Head of caudate nucleus (tissue), 42 donors: ENCODE measurements around the gene AXIN2.
"Not testable (repeated sequence)": the region's sequence is repeated elsewhere in the genome, so short reads cannot be mapped to it uniquely, and the experiment has no call there.

Experiments used
- DNase-seq, 42 donors: peaks; one replicate each; pipeline versions ENCODE4 v3.0.0 to v3.0.0-alpha.2; 2020 to 2021; ENCODE audit warnings: mixed read lengths in 7 of 42
- intact Hi-C: fragments of 100-400 bp; cut with DNase I; formaldehyde crosslinking; loops from one replicate; pipeline ENCODE4 v1.15.0; 2022

Gene AXIN2

DNA sequence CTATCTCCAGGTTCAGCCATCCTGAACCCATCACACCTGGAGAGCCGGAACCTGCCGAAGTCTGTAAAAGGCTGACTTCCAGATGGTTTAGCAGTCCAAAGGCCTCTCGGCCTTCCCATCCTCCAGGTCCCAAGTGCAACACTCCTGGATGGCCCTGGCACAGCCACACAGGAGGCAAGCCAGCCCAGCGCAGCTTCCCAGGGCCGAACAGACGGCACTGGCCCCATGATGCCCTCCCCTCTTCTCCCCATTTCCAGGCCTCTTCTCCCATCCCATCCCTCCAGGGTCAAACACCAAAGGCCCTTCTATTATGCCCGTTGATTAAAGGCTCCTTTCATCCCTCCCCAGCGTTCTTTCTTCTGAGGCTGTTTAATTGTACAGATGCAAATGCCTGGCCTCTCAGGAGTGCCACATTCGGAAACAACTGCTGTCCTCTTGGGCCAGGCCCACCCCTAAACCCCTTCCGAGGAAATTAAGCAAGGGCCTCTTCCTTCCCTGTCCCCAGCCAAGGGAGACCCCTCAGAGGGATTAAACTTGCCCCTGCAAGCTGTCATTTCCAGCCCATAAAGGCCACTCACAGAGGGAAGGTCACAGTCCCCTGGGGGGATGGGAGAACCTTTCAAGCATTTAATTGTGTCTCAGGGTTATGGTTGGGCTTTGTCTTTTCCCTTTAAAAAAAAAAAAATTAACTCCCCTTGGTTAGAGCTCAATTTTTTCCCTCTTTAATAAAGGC is 30.8 kb downstream of the AXIN2 start:
- intact Hi-C loops: no loop called here
- DNase-seq: peak in 3 of 42 donors; percentile 29 to 36 (median 30)

DNA sequence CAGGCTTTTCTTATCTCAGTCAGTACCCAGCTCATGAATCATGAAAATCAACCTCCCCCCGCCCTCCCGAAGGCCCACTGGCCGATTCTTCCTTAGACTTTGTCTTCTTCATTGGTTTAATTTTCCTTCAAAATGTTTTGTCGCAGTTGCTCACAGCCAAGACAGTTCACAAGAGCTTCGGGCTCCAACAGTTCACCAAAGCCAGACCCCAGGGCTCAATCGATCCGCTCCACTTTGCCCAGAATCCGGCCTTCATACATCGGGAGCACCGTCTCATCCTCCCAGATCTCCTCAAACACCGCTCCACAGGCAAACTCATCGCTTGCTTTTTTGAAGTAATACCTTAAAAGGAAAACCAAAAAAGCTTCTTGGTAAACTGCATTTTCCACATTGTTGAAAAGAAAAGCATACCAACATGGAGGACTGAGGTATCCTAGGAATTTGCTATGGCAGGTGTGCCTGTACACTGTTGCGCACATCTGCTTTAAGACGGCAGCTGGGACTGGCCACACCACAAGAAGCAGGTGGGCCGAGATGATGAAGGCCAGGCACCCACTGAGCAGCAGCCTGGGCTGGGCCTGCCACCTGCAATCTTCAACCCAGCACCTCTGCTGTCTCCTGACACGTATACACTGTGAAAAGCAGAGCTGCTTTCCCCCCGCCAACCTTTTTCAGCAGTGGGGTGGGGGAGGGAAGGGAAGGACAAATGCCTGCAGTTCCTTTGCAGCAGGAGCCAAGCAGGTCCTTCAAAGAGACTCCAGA is 31.5 kb downstream of the AXIN2 start:
- intact Hi-C loops: no loop called here
- DNase-seq: peak in 3 of 42 donors; percentile 0 to 27 (median 19)

DNA sequence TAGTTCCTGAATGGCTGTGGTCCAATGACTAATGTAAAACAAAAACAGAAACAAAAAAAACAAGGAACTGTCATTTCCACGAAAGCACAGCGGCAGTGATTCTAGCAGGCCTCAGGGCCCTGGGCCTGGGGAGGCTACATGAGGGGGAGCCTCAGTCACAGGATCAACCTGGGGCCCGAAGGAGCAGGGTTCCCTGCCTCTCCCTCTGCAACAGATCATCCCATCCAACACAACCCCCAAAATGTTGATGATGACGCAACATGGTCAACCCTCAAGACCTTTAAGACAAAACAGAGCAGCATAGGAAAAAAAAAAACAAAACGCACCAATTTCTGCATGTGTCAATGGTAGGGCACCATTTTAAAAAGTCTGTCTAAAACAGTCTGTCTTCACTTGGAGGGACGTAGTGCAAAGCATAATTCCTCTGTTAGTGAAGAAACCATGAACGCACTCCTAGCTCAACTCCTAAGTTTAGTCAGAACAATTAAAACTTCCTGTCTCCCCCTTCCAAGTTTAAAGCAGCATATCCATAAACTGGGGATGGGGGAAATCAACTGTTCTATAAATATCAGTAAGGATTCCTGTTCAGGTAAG is 32.3 kb downstream of the AXIN2 start:
- peak in 2 of 42 donors; percentile 10 to 18 for DNase-seq
- intact Hi-C loops: no loop called here

DNA sequence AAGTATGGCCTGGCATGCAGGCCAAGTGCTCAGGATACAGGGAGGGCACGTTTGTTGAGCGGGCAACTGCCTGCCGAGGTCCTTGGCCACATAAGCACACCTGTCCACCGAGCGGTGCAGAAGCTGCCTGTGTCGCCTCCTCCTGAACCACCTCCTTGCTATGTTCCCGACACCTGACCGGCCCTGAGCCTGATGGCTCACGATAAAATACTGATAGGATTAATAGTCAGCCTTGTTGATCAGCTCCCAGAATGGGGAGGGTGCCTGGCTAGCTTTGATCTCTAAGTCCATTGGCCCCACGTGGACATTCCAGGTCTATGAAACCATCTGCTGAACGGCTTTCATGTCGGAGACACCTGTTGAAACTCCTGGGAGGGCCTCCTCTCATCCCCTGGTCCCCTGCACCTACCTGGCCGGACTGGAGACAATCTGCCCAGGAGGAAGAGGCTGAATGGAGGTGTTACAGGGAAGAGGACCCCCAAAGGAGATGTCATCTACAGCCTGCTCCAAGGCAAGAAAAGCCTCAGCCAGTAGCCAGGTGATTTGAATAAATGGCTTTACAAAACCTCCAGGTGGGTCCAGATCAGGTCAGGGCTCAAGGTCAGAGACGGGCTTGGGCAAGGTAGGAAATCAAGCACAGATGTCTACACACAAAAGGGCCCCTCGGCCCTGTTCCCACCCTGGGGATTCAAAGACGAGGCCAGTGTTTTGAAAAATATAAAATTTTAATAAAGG is 33.4 kb downstream of the AXIN2 start:
- intact Hi-C loops: no loop called here
- peak in 3 of 42 donors; percentile 6 to 28 (median 26) for DNase-seq

DNA sequence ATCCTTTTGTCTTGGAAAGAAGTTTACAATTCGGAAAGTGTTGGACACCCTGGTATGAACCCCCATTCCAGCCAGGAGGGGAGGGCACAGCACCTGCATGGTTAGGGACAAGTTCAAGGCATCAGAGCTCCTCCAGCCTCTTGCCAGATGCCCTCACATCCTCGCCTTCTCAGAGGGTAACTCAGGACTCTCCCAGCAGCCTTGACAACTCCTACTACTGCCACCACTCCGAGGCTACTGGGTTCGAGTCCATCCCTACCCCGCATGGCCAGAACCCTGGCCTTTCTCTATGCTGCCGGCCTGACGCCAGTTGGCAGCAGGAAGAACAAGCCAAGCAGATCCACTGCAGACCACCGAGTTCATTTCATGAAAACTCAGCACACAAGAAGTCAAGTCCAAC is 34.1 kb downstream of the AXIN2 start:
- DNase-seq: peak in 2 of 42 donors; percentile 19 to 29
- intact Hi-C loops: no loop called here

DNA sequence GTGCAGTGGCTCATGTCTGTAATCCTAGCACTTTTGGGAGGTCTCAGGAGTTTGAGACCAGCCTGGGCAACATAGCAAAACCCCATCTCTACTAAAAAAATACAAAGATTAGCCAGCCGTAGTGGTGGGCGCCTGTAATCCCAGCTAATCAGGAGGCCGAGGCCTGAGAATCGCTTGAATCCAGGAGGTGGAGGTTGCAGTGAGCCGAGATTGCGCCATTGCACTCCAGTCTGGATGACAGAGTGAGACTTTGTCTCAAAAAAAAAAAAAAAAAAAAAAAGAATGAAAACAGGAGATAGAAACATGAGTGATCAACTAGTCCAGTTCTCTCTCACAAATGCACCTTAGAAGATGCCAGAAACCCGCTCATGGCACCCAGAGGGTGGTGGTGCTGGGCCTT is 34.6 kb downstream of the AXIN2 start:
- peak in 2 of 42 donors; percentile 3 to 21 for DNase-seq
- intact Hi-C loops: not testable (repeated sequence)

DNA sequence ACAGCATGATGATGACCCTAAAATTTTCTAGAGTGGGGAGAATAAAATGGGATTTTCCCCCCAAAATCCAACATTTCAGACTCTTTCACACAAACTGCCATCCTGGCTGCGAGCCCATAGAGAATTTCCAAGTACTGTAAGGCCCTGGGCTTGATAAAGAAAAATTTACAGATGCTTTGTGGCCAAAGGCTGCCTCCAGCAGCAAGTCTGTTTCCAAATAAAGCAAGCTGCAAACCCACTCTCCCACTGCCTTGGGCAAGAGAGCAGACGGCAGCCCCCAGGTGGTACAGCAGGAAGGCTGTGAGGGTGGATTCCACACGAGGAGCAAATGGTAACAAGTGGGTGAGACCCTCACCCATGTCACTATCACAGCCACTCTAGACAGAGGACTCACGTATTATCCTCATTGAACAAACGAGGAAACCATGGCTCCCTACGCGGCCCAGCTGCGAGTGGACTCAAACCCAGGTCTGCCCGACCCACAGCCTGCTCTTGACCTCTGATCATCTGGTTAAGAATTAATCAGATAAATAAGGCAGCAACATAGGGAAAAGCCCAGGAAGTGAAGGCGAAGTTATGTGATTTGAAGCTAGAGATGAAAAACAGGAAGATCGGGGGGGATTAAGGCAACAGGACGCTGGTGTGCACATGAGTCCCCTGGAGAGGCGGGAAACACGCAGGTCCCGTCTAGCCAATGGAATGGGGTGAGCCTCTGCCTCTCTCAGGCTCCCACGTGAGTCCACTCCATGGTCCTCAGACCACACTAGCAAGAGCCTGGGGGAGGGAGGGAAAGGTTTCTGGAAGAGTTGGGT is 37.4 kb downstream of the AXIN2 start:
- DNase-seq: peak in 2 of 42 donors; percentile 2 to 20
- intact Hi-C loops: no loop called here

DNA sequence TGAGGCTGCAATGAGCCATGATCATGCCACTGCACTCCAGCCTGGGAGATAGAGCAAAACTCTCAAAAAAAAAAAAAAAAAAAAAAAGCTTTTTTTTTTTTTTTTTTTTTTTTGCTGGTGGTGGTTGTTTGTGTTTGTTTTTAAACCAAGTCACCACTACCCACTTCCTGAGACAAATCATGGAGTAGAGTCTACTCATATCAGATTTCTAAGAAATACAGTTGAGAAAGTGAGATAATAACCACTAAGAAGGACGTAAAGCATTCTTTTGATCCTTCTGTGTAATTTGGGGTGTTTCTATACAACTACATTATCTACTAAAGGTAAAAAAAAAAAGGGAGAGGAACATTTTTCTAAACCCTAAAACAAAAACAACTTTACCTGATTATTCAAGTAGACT is 38.0 kb downstream of the AXIN2 start:
- intact Hi-C loops: no loop called here
- no peak for DNase-seq

DNA sequence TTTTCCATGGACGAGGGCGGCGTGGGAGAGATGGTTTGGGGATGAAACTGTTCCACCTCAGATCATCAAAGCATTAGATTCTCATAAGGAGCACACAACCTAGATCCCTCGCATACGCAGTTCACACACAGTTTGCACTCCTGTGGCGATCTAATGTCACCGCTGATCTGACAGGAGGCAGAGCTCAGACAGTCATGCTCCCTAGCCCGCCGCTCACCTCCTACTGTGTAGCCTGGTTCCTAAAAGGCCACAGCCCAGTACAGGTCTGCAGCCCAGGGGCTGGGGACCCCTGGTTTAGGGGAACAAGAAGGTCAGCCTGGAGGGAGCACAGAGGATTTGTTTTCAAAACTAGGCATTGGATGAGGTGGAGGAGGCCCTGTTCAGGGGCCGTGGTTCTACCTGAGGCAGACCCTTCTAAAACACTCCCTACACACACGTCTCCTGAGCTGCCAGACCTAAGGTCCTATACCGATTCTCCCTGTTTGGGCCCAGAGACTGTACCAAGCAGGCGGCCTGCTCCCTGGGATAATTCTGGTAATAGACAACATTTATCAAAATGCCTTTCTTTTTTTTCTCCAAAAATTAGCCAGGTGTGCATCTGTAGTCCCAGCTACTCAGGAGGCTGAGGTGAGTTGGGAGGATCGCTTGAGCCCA is 38.6 kb downstream of the AXIN2 start:
- DNase-seq: peak in 2 of 42 donors; percentile 15 to 19
- intact Hi-C loops: no loop called here

DNA sequence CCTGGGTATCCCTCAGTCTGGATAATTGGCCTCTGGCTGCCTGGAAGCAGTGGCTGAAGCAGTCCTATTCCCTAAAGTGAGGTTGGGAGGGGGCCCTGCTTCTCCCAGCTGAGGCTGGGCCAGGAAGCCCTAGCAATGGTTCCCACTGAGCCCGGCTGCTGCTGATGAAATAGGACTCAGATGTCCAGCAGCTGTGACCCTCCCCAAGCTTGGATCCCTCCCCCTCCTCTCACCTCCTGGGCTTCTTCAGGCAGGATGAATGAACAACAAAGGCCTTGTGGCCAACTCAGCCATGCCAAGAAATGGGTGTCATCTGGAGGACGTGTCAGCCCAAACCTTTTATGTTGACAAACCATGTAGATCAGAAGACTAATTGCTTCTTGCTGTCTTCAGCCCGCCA is 42.0 kb downstream of the AXIN2 start:
- intact Hi-C loops: no loop called here

DNA sequence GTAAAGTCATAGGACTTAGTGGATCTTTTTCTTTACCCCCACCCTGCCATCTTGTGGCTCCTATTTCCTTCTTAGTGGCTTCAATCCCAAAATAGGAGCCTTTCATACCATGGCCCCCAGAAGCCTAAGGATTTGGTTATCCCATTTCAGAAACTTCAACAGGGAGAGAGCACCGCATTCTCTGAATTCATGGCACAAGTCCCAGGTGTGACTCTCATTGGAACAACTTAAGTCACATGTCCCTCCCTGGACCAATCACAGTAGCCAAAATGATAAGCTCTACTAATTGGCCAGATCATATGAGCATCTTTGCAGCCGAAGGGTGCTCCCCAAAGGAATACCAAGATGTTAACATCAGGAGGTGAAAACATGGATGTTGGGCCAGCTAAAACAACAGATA is 43.2 kb downstream of the AXIN2 start:
- peak in 1 of 42 donors; percentile 2 for DNase-seq
- intact Hi-C loops: no loop called here

More for the DNA sequence above, 42.0 kb downstream of the AXIN2 start:
- DNase-seq: peak in 4 of 42 donors; percentile 7 to 23 (median 11)

DNA sequence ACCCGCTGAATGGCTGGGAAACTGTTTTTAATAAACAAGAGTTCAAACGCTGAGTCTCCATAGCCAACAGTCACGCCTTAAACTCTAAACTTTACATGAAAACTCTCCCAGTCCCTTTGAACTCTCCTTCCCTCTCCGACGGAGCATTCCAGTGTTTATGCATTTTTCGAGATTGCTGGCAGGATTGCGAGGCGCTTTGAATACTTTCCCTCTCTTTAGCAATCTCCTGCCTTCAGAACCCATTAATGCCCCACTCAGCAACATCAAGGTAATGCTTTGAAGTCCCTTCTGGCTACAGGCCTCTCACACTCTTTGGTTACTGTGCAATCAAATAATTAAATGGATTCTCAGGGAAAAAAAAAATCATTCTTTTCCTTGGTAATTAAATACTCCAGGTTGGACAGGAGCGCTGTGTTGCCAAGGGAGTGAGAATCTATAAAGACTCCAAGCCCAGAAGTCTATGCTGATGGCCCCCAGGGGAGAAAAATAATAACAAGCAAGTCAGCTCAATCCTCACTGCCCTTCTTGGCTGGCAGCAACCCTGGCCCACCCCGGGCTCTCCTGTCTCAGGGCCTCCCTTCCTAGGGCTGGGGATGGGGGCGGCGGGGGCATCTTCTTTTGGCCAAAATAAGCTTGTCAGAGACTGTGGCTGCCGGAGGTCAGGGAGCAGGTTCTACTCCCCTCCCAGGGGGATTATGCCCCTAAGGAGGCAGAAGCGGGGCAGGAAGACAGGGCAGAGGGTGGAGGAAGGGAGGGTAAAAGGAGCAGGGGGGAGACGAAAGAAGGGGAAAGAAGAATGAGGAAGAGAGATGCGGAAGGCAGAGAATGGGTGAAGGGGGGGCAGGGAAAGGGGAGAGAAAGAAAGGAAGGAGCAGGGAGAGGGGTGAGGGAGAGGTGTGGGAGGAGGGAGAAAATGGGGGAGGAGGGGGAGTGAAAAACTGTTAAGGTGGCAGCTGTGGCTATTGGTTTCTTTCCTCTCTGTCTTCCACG is 45.2 kb downstream of the AXIN2 start:
- DNase-seq: peak in 1 of 42 donors; percentile 22
- intact Hi-C loops: no loop called here

DNA sequence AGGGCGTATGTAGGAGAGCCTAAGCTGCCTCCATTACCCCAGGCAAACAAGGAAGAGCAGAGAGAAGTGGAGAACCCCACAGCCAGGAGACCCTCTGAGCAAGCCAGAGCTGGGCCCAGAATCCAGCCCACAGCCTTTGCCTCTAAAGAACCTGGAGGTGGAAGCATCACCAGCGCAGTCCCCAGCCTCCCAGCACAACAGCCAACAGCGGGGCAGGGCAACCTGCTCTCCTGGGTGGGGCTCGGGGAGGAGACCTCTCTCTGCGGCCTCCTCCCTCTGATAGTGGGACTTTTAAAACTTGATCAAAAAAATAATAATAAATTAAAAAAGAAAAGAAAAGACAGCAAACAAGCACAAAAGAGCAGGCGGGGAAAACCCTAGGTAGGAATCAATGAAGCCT is 45.9 kb downstream of the AXIN2 start:
- DNase-seq: peak in 1 of 42 donors; percentile 24
- intact Hi-C loops: no loop called here

DNA sequence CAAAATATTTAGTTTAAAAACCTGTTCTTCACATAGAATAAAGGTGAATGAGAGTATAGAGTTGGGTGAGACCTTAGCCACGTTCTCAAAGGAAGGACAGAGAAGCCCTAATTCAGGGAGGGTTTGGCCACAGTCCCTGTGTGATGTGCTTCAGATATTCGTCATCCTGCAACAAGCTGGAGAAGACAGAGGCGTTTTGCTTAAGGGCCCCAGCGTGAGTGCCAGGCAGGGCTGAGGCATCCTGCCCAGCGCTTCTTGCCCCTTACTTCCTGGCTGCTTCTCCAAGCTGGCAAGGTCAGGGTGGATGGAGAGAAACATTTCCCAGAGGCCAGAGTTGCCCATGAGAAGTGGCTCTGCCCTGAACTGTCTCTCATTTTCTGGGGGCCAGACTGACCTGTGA is 46.9 kb downstream of the AXIN2 start:
- DNase-seq: peak in 8 of 42 donors; percentile 28 to 74 (median 44)
- intact Hi-C loops: no loop called here

DNA sequence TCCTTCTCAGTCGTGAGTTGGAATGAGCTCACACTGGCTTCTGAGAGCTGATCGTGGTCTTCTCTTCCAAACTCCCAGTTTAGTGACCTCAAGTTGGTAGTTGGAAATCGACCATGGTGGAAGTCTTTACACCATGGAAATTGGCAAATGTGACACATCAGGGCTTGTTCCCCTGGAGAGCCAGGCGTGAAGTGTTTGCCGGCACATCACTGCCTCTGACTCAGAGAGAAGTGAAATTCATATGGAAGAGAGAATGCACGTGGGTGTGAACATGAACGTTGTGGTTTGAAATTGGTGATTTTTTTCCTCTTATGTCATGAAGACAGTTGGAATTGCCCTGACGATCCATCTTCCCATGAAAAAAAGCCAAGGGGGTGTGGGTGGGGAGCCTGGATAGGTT is 47.4 kb downstream of the AXIN2 start:
- peak in 5 of 42 donors; percentile 27 to 46 (median 38) for DNase-seq
- intact Hi-C loops: no loop called here

DNA sequence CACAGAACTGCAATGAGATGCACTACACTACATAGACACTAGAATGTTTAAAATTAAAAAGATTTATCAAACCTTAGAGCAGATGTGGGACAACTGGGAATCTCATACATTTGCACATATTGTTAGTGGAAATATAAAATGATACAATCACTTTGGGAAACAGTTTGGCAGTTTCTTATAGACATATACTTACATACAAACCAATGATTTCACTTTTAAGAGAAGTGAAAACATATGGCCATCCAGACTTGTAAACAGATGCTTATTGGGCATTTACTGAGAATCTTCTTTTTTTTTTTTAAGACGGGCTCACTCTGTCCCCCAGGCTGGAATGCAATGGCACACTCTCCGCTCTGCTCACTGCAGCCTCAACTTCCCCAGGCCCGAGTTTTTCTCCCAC is 50.1 kb downstream of the AXIN2 start:
- intact Hi-C loops: no loop called here
- DNase-seq: no peak

DNA sequence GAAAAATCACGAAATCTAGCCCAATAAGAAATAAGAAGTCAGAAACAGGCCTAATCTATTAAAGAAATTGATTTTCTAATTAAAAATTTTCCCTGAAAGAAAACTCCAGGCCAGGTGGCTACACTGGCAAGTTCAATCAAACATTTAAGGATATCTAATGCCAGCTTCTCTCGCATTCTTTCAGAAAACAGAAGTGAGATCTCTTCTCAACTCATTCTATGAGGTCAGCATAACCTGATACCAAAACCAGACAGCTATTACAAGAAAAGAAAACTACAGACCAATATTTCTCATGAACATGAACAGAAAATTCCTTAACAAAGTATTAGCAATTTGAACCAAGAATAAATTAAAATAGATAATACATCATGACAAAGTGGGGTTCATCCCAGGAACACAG is 52.4 kb downstream of the AXIN2 start:
- intact Hi-C loops: no loop called here

More for the DNA sequence above, 52.4 kb downstream of the AXIN2 start:
- no peak for DNase-seq
